Caco-2 (cell line): ENCODE results near the gene FYTTD1. TPM values are rescaled to one million over a fixed set of nuclear protein-coding genes. Genes with fewer than 3 reads are reported as not detected.

Experiments used
- BruUV-seq: library from RNA; stranded (reverse); fragments of 400-500 nt; replicated peaks from 2 replicates; lab custom pipeline; 2021; lab: Mats Ljungman, UMichigan
- CTCF ChIA-PET: fragments of 300-600 bp; sonication (Branson Sonifier 250); formaldehyde crosslinking; loops from one replicate; lab custom pipeline; 2022; ENCODE audit warnings: antibody characterized with exemption; lab: Charles Lee
- POLR2A ChIA-PET: fragments of 300-600 bp; sonication (Branson Sonifier 250); formaldehyde crosslinking; loops from one replicate; lab custom pipeline; 2022; ENCODE audit warnings: antibody characterized with exemption; lab: Charles Lee
- DNase-seq, 2 experiments: peaks; one replicate each; pipeline versions ENCODE4 v3.0.0 to v3.0.0-alpha.2; 2020 to 2022
- H3K27me3 ChIP-seq: replicated peaks from 2 replicates; pipeline ENCODE4 v1.6.0; 2011; ENCODE audit warnings: low read length; ENCODE audit not compliant: control insufficient read depth, insufficient read depth
- H3K36me3 ChIP-seq: 2 replicates; pipeline ENCODE4 v1.5.1; 2011; ENCODE audit warnings: low read length; ENCODE audit not compliant: control insufficient read depth, insufficient read depth
- H3K4me1 ChIP-seq: fragments of 250-450 bp; sonication (Bioruptor Pico); 2 replicates; pipeline ENCODE4 v1.5.1; 2020; ENCODE audit warnings: mild to moderate bottlenecking
- H3K4me3 ChIP-seq: 2 replicates; pipeline ENCODE4 v1.5.1; 2011; ENCODE audit warnings: low read depth, mild to moderate bottlenecking, control low read depth, low read length
- H3K9me3 ChIP-seq: fragments of 250-450 bp; sonication (Bioruptor Pico); 2 replicates; pipeline ENCODE4 v1.5.1; 2020; ENCODE audit warnings: mild to moderate bottlenecking, moderate library complexity
- H3K27ac Mint-ChIP-seq: one replicate; pipeline ENCODE4 v1.8.0; 2022; ENCODE audit warnings: mixed read lengths; ENCODE audit not compliant: unreplicated experiment
- H3K27me3 Mint-ChIP-seq: one replicate; pipeline ENCODE4 v1.8.0; 2022; ENCODE audit warnings: mixed read lengths; ENCODE audit not compliant: insufficient read depth, unreplicated experiment
- H3K36me3 Mint-ChIP-seq: one replicate; pipeline ENCODE4 v1.8.0; 2022; ENCODE audit warnings: mild to moderate bottlenecking, mixed read lengths; ENCODE audit not compliant: insufficient read depth, unreplicated experiment
- H3K4me1 Mint-ChIP-seq: one replicate; pipeline ENCODE4 v1.8.0; 2022; ENCODE audit warnings: low read depth, mixed read lengths; ENCODE audit not compliant: unreplicated experiment
- H3K4me3 Mint-ChIP-seq: one replicate; pipeline ENCODE4 v1.8.0; 2022; ENCODE audit warnings: mild to moderate bottlenecking, moderate library complexity, mixed read lengths; ENCODE audit not compliant: unreplicated experiment
- H3K9me3 Mint-ChIP-seq: one replicate; pipeline ENCODE4 v1.8.0; 2022; ENCODE audit warnings: mixed read lengths; ENCODE audit not compliant: unreplicated experiment
- CTCF ChIP-seq, 2 experiments: fragments of 200-600 bp in 1 of 2; IDR thresholded peaks; 1 replicate in 1 of 2; 2 replicates in 1 of 2; pipeline versions ENCODE4 v1.5.1 to v1.8.0; 2011 to 2022; ENCODE audit warnings: antibody characterized with exemption in 1 of 2, control low read depth in 1 of 2, inconsistent platforms in 1 of 2, low read depth in 1 of 2, low read length in 1 of 2, mild to moderate bottlenecking in 1 of 2, moderate library complexity in 1 of 2; ENCODE audit not compliant: insufficient read depth in 1 of 2, severe bottlenecking in 1 of 2, unreplicated experiment in 1 of 2
- intact Hi-C: fragments of 100-400 bp; cut with micrococcal nuclease; formaldehyde crosslinking; loops from one replicate; pipeline ENCODE4 v1.10.0; 2022; ENCODE audit not compliant: unreplicated experiment
- total RNA-seq: library from RNA; stranded (reverse); gene quantifications from 2 replicates; pipeline ENCODE4 v1.2.3, GENCODE V29; 2022

Gene FYTTD1
- total RNA-seq, 1 experiment from 2014 or later, result 41.6 TPM

DNA sequence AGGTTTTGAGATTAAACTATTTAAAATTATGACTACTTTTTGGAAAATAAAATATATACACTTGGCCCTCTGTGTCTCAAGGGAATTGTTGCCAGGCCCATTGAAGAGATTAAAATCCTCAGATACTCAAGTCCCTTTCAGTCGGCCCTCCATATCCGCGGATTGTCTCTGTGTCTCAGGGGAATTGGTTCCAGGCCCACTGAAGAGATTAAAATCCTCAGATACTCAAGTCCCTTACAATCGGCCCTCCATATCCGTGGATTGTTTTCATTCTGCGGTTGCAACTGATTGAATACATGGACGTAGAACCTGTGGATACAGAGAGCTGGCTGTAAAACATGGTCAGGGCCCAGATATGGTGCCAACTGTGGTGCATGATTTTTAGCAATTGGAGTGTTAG is 25.6 kb downstream of the FYTTD1 start:
- Histone ChIP-seq H3K36me3 (peaks cover 6% of the 10 kb centered on the region), H3K27me3 (no peaks in the 10 kb centered on the region), H3K4me3 (no peak overlapping the region), H3K9me3 (no peaks in the 10 kb centered on the region), H3K4me1 (no peaks in the 10 kb centered on the region)
- Mint-ChIP-seq H3K9me3 (no peaks in the 10 kb centered on the region), H3K27me3 (no peaks in the 10 kb centered on the region), H3K4me1 (no peaks in the 10 kb centered on the region), H3K36me3 (peaks cover 58% of the 10 kb centered on the region), H3K27ac (no peak overlapping the region), H3K4me3 (no peak overlapping the region)
- no peak for TF ChIP-seq CTCF (IDR thresholded peaks at IDR 0.05; ENCODE audit: insufficient read depth in 1 of 2, low read depth in 1 of 2, low read length in 1 of 2, severe bottlenecking in 1 of 2, unreplicated experiment in 1 of 2)
- POLR2A ChIA-PET, result no interaction called here
- intact Hi-C loops, result no loop called here
- no TSS peak for BruUV-seq
- CTCF ChIA-PET, result no interaction called here
- DNase-seq, result no peak

GRCh38 chr3:197782230-197782629 is 32.5 kb downstream of the FYTTD1 start:
- Mint-ChIP-seq H3K4me1 (peaks cover under 1% of the 10 kb centered on the region), H3K27me3 (no peaks in the 10 kb centered on the region), H3K4me3 (no peak overlapping the region), H3K36me3 (peaks cover 33% of the 10 kb centered on the region), H3K27ac (no peak overlapping the region), H3K9me3 (no peaks in the 10 kb centered on the region)
- BruUV-seq, result no TSS peak
- Histone ChIP-seq H3K9me3 (no peaks in the 10 kb centered on the region), H3K36me3 (peaks cover 6% of the 10 kb centered on the region), H3K4me3 (no peak overlapping the region), H3K27me3 (no peaks in the 10 kb centered on the region), H3K4me1 (peaks cover 1% of the 10 kb centered on the region; the same call in 1 of the 2 replicates)
- POLR2A ChIA-PET, result no interaction called here
- intact Hi-C loops, result no loop called here
- no peak for DNase-seq
- CTCF ChIA-PET, result no interaction called here
- no peak for TF ChIP-seq CTCF (IDR thresholded peaks at IDR 0.05; ENCODE audit: insufficient read depth in 1 of 2, low read depth in 1 of 2, low read length in 1 of 2, severe bottlenecking in 1 of 2, unreplicated experiment in 1 of 2)

GRCh38 chr3:197784019-197784585 is 34.4 kb downstream of the FYTTD1 start:
- no peak for TF ChIP-seq CTCF (IDR thresholded peaks at IDR 0.05; ENCODE audit: insufficient read depth in 1 of 2, low read depth in 1 of 2, low read length in 1 of 2, severe bottlenecking in 1 of 2, unreplicated experiment in 1 of 2)
- peaks cover 6% of the 10 kb centered on the region for H3K36me3 ChIP-seq
- H3K9me3 Mint-ChIP-seq, result no peaks in the 10 kb centered on the region
- POLR2A ChIA-PET, result no interaction called here
- no peaks in the 10 kb centered on the region for H3K27me3 Mint-ChIP-seq
- no TSS peak for BruUV-seq
- no peaks in the 10 kb centered on the region for H3K27me3 ChIP-seq
- H3K4me1 Mint-ChIP-seq, result peaks cover 7% of the 10 kb centered on the region
- peaks cover 8% of the 10 kb centered on the region; the same call in 1 of the 2 replicates for H3K4me1 ChIP-seq
- DNase-seq, result no peak
- no peaks in the 10 kb centered on the region for H3K9me3 ChIP-seq
- no peak overlapping the region for H3K4me3 ChIP-seq
- H3K27ac Mint-ChIP-seq, result no peak overlapping the region
- CTCF ChIA-PET, result no interaction called here
- intact Hi-C loops, result no loop called here
- H3K4me3 Mint-ChIP-seq, result no peak overlapping the region
- peaks cover 24% of the 10 kb centered on the region for H3K36me3 Mint-ChIP-seq
